ENCODE results near the gene PRELID1.

PRELID1 gene

GRCh38 chr5:177314376-177315342 lies 11.1 kb downstream of the PRELID1 start:
- no peak for DNase-seq

DNA sequence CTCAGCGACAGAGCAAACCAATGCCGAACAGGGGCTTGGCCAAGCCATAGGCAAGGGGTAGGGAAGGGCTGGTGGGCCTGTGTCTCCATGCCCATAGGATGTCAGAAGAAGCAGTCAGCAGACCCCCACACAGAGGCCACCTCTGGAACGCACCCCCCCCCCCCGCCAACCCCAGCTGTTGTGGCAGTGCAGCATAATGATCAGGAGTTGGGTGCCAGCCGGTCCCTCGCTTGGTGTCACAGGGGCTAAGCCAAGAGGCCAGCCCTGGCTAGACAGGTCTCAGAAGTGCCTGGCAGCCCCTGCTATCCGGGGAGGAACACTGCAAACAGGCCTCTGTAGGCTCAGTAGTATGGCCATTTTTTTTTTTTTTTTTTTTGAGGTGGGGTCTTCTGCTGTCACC lies 11.8 kb downstream of the PRELID1 start:
- no peak for DNase-seq

DNA sequence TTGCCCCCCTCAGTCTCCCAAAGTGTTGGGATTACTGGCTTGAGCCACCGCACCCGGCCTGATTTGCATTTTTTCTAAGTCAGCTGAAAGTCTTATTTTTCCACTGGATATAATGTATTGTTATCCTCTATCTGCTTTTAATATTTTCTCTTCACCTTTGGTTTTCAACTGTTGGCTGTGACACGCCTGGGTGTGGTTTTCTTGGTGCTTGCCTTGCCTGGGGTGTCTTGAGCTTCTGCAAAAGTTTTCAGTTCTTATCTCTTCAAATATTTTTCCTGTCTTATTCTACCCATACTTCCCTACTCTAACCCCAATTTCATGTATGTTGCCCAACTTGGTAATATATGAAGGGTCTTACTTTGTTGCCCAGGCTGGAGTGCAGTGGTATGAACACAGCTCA lies 12.4 kb downstream of the PRELID1 start:
- no peak for DNase-seq

- peak; percentile 7 for DNase-seq
These were observed 14.4 kb downstream of the PRELID1 start for GRCh38 chr5:177317959-177318377.

DNA sequence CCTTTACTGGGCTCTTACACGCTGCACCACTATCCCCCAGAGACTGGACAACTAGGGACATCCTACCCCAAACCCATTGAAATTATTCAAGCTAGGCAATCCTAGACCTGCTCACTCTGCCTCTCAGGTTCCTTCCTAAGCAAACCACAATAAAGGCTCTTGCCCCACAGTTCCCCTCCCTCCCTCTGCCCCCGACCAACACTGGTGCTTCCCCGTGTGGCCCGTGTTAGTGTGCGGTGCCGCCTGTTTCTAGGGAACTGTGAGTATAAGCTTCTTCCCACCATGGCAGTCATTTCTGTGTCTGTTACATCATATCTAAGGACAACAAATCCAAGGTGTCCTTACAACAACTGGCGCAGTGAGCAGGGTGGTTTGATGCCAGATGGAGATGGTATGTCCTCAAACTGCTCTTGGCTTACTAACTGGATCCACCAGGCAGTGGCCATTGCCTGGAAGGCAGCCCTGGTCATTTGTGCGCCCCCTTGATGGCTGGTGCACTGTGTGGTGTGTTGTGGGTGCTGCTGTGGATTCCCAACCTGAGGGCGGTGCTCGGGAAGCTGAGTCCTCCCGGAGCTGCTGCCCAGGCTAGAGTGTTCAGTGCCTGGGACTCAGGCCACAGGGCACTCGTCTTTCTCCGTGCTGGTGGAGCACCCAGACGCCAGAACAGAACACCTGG lies 16.5 kb downstream of the PRELID1 start:
- DNase-seq, result no peak

DNA sequence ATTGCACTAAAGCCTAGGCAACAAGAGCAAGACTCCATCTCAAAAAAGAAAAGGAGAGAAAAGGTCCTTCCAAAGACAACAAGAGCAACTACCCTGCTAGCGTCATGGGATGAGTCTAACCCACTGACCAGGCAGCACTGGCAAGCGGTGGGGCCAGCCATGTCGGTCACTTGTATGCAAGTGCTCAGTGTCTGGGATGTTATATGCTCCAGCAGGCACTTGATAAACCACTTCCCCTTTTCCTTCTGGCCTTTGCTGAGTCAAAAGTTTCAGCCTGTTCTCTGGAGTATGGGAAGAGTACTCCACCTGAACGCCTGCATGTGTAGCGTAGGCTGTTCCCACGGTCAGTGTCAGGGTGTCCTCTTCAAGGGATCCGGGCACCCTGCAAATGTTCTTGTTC lies 17.3 kb downstream of the PRELID1 start:
- no peak for DNase-seq

- no peak for DNase-seq
These were observed 22.3 kb downstream of the PRELID1 start for GRCh38 chr5:177325868-177326381.

- DNase-seq, result no peak
These were observed 24.2 kb downstream of the PRELID1 start for GRCh38 chr5:177327539-177328522.

DNA sequence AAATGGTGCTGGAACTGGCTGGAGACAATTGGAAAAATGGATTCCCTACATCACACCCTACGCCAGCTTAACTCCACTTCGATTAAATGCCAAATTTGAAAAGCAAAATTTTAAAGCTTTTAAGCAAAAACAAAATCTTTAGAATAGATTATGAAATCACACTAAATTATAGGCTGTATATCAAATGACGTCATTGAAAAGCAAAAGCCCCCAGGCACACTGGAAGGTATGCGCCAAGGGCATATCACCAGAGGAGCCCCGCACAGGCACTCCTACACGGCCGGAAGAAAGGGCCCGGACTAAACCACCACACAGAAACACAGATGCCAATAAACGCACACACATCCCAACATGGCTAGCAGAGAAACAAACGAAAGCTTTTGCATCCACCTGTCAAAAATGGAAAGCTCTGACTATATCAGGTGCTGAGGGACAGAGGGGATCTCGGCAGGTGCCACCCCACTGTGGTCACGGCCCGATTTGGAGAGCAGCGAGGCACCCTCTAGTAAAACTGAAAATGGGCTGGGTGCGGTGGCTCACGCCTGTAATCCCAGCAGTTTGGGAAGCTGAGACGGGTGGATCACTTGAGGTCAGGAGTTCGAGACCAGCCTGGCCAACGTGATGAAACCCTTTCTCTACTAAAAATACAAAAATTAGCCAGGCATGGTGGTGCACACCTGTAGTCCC lies 25.1 kb downstream of the PRELID1 start:
- DNase-seq, result no peak

- DNase-seq, result no peak
These were observed 26.3 kb downstream of the PRELID1 start for GRCh38 chr5:177329883-177330282.

DNA sequence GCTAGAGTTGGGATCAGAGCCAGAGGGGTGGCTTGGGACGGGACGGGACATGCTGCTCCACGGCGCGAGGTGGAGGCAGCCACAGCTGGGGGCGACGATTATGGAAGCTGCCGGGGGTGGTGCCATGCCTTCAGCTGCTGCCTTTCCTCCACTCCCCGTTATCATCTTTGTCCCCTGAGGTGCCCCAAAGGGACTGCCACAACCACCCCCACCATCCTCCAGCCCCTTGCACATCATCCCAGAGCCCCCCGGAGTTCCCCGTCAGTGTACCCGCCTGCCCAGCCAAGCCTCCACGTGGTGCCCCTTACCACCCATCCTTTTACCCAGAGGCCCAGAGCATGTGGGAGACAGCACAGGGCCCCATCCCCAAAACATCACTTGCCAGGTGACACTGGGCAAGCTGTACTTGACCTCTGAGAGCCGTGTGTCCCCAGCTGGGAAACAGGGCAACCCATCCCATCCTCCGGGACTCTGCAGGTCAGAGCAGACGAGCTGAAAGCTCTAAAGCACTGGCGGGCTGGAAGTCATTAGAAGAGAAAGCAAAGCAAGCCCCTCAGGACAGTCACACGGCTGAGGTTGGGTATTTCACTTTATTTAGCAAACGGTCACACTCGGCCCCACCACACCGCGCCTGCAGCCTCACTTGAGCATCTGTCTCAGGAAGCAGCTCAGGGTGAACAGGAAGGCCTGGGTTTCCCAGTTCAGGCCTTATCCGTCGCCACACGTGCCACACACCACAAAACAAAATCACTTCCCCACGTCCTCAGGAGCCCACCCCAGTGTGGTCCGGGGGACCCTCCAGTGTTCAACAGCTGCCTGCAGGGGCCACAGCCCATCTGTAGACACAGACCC lies 27.6 kb downstream of the PRELID1 start:
- DNase-seq, result no peak

- no peak for DNase-seq
These were observed 28.7 kb downstream of the PRELID1 start for GRCh38 chr5:177332031-177332895.

GRCh38 chr5:177332896-177333260 lies 29.3 kb downstream of the PRELID1 start:
- no peak for DNase-seq

DNA sequence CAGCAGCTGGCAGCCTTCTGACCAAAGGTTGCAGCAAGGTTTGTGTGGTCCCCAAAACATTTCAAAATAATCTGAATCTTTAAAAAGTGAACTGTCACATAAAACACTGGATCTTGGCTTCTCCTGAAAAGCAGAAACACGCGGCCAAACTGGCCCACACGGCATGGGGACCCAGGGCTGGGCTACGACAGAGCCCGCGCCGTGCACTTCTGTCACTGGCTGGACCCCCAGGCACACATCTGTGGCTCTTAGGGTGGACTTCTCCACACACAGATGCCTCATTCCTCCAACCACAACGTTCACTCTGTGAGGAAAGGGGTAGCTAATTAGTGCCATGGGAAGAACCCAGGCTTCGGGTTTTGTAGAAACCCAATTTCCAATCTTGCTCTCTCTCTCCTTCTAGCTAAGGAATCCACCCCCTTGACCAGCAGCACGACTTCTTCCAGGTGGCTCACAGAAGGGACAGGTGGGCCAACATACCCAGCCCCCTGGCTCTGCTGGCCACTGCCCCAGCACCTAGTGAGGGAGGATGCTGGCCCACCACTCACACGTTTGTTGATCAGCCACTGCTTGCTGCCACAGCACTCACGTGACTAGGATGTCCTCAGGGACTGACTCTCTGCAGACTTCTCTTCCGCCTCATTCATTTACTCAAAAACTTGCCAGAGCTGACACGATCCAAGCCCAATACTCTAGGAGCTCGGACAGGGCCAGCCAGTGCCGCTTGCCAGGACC lies 30.0 kb downstream of the PRELID1 start:
- no peak for DNase-seq

DNA sequence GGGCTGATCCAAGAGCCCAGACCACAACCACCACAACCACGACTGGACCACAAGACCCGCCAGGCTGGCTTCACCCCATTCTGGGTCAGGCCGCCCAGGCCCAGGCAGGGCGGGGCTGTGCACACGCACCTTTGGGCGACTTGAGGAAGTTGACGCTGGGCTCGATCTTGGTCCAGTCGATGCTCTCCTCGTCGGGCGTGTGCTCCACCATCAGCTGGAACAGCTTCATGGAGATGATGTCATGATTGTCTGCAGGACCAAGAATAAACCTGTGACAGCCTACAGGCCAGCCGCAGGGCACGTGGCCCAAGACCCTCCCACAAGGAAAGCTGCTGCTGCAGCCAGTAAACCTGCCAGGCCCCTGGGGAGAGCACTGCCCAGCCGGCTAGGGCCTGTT lies 30.6 kb downstream of the PRELID1 start:
- DNase-seq, result no peak

DNA sequence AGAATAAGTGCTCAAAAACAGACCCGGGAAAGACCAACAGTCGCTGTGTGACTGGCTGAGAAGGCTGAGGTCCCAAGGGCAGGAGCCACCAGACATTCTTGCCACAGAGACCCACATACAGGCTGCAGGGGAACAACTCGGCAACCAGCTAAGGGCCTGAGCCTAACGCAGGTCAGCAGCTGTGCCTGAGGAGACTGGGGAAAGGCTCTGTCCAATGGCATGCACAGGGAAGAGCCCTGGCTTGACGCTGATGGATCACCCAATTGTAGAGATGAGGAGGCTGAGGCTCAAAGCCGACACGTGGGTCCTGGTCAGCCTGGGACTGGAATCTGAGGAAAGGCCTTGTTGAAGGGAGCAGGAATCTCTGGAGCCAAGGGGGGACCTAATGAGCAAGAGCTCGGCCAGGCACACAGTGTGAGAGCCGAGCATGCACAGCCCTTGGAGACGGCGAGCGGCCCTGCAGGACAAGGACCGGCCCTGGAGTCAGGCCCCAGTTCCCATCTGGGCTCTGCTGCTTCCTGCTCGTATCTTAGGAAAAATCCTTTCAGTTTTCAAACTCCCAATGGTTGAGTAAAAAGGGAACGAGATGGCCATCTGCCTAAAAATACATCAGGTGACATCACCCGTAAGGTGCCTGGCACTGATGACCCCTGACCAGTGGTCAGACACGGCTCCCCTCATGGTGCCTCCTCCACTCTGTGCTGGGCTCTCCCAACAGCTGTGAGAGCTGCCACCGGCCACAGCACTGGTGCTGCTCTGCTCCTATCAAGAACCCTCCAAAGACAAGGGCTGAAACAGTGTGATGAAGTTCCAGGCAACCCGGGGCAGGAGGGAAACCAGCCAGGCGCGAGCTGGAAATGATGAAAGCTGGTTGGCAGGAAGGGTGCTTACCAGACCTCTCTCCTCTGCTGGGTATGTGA lies 31.4 kb downstream of the PRELID1 start:
- DNase-seq, result no peak

- DNase-seq, result no peak
These were observed 32.1 kb downstream of the PRELID1 start for GRCh38 chr5:177335701-177336065.

DNA sequence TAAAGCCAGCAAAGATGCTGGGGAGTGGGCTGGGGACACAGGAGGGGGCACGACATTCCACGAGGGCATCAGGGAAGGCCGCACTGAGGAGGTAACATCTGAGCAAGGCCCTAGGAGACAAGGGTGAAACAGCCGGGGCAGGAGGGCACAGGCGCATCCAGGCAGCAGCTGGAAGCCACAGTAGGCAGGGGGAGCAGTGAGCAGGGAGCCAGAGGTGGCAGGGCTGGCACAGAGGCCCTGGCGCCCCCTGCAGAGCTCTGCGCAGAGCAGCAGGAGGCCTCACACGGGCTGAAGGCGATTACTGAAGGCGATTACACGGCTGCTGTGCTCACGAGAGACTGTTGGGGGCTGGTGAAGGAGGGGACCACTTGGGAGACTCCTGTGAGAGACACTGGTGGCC lies 32.5 kb downstream of the PRELID1 start:
- DNase-seq, result no peak

All from NCI-H2171 (cell line).